ENCODE data around the gene EXOC4. TPM values are rescaled to one million over a fixed set of nuclear protein-coding genes. Genes with fewer than 3 reads are reported as not detected.

The EXOC4 gene
- total and polyA plus RNA-seq, 2 donors from 2014 or later, result 22.8 to 78.7 TPM

DNA sequence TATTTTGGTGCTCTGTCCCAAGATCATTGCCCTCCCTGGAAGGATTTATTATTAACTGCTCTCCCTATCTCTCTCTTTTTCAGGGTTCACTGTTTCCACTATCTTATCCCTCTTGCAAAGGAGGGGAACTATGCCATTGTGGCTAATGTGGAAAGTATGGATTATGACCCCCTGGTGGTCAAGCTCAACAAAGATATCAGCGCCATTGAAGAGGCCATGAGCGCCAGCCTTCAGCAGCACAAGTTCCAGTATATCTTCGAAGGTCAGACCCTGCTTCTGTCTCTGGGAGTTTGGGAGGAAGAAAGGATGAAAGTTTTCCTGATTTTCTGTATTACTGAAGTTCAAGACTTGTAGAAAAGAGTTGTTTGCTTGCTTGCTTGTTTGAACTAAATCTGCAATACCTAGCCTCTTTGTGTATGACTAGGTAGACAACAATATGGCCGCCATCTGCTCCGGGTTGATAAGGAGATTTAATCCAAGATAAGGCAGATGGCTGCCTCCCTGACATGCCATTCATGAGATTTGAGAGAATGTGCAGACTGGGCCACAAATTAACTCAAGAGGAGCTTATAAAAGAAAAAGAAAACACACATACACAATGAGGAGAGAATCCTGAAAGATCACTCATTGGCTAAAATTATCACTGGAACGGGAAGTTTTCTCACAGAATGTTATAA, 752.1 kb downstream of the EXOC4 start:
- Histone ChIP-seq H3K27me3 (ENCODE audit: control insufficient read depth, insufficient read depth, low read length) (no peaks in the 10 kb centered on the region), H3K9me3 (ENCODE audit: control insufficient read depth in 2 of 3, insufficient read depth in 1 of 3, low read length in 3 of 3) (no peaks in the 10 kb centered on the region), H3K4me1 (ENCODE audit: control insufficient read depth in 2 of 3, insufficient read depth in 2 of 3, low read depth in 1 of 3, low read length in 3 of 3) (no peaks in the 10 kb centered on the region), H3K4me3 (ENCODE audit: low read length in 3 of 3) (no peak overlapping the region), H3K27ac (ENCODE audit: low read depth in 2 of 2, low read length in 2 of 2) (no peak overlapping the region), H3K36me3 (ENCODE audit: control insufficient read depth in 2 of 3, insufficient read depth in 3 of 3, low read length in 3 of 3) (no peaks in the 10 kb centered on the region), H3K9ac (ENCODE audit: low read length in 3 of 3) (no peak overlapping the region)
- intact Hi-C loops (cut with DNase I), result no loop called here
- DNase-seq, result no peak
- TF ChIP-seq, protein P1, sequence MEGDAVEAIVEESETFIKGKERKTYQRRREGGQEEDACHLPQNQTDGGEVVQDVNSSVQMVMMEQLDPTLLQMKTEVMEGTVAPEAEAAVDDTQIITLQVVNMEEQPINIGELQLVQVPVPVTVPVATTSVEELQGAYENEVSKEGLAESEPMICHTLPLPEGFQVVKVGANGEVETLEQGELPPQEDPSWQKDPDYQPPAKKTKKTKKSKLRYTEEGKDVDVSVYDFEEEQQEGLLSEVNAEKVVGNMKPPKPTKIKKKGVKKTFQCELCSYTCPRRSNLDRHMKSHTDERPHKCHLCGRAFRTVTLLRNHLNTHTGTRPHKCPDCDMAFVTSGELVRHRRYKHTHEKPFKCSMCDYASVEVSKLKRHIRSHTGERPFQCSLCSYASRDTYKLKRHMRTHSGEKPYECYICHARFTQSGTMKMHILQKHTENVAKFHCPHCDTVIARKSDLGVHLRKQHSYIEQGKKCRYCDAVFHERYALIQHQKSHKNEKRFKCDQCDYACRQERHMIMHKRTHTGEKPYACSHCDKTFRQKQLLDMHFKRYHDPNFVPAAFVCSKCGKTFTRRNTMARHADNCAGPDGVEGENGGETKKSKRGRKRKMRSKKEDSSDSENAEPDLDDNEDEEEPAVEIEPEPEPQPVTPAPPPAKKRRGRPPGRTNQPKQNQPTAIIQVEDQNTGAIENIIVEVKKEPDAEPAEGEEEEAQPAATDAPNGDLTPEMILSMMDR (IDR thresholded peaks at IDR 0.05; ENCODE audit: borderline replicate concordance, extremely low read depth, insufficient read depth), result no peak
- FAIRE-seq, result no peak

- no peaks in the 10 kb centered on the region for H3K27me3 ChIP-seq (ENCODE audit: control insufficient read depth, insufficient read depth, low read length)
- no peak overlapping the region for H3K4me3 ChIP-seq (ENCODE audit: low read length in 3 of 3)
- no peaks in the 10 kb centered on the region for H3K9me3 ChIP-seq (ENCODE audit: control insufficient read depth in 2 of 3, insufficient read depth in 1 of 3, low read length in 3 of 3)
- no peak overlapping the region for H3K27ac ChIP-seq (ENCODE audit: low read depth in 2 of 2, low read length in 2 of 2)
- no peaks in the 10 kb centered on the region for H3K36me3 ChIP-seq (ENCODE audit: control insufficient read depth in 2 of 3, insufficient read depth in 3 of 3, low read length in 3 of 3)
- no peaks in the 10 kb centered on the region for H3K4me1 ChIP-seq (ENCODE audit: control insufficient read depth in 2 of 3, insufficient read depth in 2 of 3, low read depth in 1 of 3, low read length in 3 of 3)
- DNase-seq, result no peak
- no peak overlapping the region for H3K9ac ChIP-seq (ENCODE audit: low read length in 3 of 3)
- no peak for FAIRE-seq
- TF ChIP-seq, protein P1 (IDR thresholded peaks at IDR 0.05; ENCODE audit: borderline replicate concordance, extremely low read depth, insufficient read depth), result no peak
- intact Hi-C loops (cut with DNase I), result no loop called here
These were observed 756.6 kb downstream of the EXOC4 start for GRCh38 chr7:134009314-134010110.

DNA sequence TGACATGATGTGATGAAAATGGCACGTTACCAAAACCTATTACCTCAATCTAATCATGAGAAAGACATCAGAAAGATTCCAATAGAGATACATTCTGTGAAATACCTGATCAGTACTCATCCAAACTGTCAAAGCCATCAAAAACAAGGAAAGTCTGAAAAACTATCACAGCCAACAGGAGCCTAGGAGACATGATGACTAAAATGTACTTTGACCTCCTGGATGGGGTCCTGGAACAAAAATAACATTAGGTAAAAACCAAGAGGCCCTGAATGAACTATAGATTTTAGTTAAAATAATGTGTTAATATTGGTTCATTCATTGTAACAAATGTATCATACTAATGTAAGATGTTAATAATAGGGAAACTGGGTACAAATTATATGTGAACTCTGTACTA, 760.4 kb downstream of the EXOC4 start:
- no peak overlapping the region for H3K4me3 ChIP-seq (ENCODE audit: low read length in 3 of 3)
- FAIRE-seq (no peak), DNase-seq (no peak)
- no peaks in the 10 kb centered on the region for H3K4me1 ChIP-seq (ENCODE audit: control insufficient read depth in 2 of 3, insufficient read depth in 2 of 3, low read depth in 1 of 3, low read length in 3 of 3)
- no peak overlapping the region for H3K9ac ChIP-seq (ENCODE audit: low read length in 3 of 3)
- no peaks in the 10 kb centered on the region for H3K27me3 ChIP-seq (ENCODE audit: control insufficient read depth, insufficient read depth, low read length)
- TF ChIP-seq, protein P1 (IDR thresholded peaks at IDR 0.05; ENCODE audit: borderline replicate concordance, extremely low read depth, insufficient read depth), result no peak
- intact Hi-C loops (cut with DNase I), result no loop called here
- no peaks in the 10 kb centered on the region for H3K36me3 ChIP-seq (ENCODE audit: control insufficient read depth in 2 of 3, insufficient read depth in 3 of 3, low read length in 3 of 3)
- H3K9me3 ChIP-seq (ENCODE audit: control insufficient read depth in 2 of 3, insufficient read depth in 1 of 3, low read length in 3 of 3), result no peaks in the 10 kb centered on the region
- no peak overlapping the region for H3K27ac ChIP-seq (ENCODE audit: low read depth in 2 of 2, low read length in 2 of 2)

Data from kidney (tissue), 14 donors.